ENCODE results near the gene CC2D2A.
"Not testable (repeated sequence)": the region's sequence is repeated elsewhere in the genome, so short reads cannot be mapped to it uniquely, and the experiment has no call there.

CC2D2A gene

GRCh38 chr4:15513545-15513944 lies 43.9 kb downstream of the CC2D2A start:
- no peak for DNase-seq (ENCODE audit: low spot score)
- FAIRE-seq: no peak

DNA sequence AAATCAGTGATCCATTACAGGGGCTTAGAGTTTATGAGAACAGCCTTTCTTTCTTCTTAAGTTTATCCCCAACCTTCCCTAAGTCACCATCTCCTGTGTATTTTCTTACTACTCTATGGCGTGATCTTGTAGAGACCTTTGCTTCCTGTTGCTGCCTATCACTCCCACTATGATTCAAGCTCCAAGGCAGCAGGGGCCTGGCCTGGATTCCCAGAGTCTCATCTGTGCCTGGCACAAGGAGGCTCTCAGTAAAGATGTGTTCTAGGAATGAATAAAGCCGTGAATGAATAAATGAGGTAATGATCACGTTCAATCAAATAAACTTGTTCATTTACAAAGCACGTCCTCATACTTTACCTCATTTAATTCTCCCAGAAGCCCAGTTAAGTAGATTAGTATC lies 45.4 kb downstream of the CC2D2A start:
- FAIRE-seq: no peak
- no peak for DNase-seq (ENCODE audit: low spot score)

DNA sequence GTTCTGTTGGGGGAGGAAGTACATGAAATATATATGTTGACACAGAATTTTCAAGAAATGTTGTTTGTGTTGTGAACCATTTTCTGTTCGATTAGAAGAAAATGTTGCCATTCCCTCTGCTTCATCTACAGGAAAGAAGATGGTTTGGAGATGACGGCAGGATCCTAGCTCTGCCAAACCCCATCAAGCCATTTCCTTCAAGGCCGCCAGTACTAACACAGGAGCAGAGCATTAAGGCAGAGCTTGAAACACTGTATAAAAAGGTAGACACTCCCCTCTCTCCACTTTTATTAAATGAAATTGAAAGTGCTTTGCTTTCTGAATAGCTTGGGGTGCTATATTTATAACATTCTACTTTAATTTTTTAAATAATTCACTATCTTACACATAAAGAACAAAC lies 46.8 kb downstream of the CC2D2A start:
- FAIRE-seq: no peak
- DNase-seq (ENCODE audit: low spot score): no peak

GRCh38 chr4:15517681-15518080 lies 48.0 kb downstream of the CC2D2A start:
- not testable (repeated sequence) for FAIRE-seq; DNase-seq (ENCODE audit: low spot score)

GRCh38 chr4:15521442-15522039 lies 51.9 kb downstream of the CC2D2A start:
- DNase-seq (ENCODE audit: low spot score) (no peak), FAIRE-seq (no peak)

GRCh38 chr4:15525080-15525479 lies 55.4 kb downstream of the CC2D2A start:
- DNase-seq (ENCODE audit: low spot score) (peak; percentile 12), FAIRE-seq (no peak)

GRCh38 chr4:15526924-15527592 lies 57.4 kb downstream of the CC2D2A start:
- no peak for DNase-seq (ENCODE audit: low spot score)
- no peak for FAIRE-seq

DNA sequence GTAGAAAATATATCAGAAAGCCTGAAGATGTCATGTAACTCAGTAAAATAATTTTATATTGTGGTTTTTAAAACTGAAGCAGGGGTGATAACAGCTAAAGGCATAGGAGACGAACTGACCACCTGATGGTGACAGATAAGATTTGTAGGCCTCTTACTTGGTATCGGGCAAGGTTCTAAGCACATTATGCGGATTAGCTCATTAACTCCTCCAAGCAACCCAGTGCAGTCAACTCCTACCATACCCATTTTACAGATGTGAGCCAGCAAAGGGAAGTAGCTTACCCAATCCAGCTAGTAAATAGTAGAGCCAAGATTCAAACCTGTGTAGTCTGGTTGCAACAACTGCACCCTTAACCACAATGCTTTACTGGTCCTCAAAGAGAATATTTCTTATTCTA lies 62.1 kb downstream of the CC2D2A start:
- no peak for FAIRE-seq
- DNase-seq (ENCODE audit: low spot score): no peak

DNA sequence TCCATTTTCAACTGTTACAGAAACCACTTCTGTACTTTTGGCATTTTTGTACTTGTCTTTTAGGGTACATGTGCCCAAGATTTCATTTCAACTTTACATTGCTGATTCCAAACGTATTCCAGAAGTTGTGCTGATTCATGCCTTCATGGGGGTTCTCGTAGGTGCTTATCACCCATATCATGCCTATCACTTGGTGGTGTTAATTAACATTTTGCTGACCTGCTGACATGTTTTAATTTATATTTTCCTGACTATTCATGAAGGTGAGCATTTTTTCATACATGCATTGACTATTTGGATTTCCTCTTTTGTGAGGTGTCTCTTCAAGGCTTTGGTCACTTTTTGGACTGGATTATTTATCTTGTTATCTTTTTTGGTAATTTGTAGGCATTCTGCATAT lies 64.1 kb downstream of the CC2D2A start:
- DNase-seq (ENCODE audit: low spot score) (no peak), FAIRE-seq (no peak)

DNA sequence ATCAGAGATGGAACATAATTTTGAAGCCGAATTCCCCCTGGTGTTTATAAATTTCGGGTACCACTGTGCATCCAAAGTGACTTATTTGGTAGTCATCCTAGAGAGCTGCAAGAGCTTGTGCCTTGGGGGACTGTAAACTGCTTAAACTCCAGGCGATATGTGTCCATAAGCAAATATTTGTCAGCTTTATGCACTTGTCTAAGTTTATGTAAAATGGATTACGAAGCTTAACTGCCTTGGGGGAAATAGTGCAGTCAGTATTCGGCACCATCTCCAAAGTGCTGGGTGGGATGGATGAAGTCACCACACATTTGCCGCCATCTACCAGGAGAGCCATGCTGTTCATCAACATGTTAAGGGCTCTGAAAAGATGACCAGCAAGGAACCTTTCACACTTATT lies 65.9 kb downstream of the CC2D2A start:
- DNase-seq (ENCODE audit: low spot score) (no peak), FAIRE-seq (no peak)

GRCh38 chr4:15536552-15537499 lies 67.1 kb downstream of the CC2D2A start:
- no peak for DNase-seq (ENCODE audit: low spot score)
- FAIRE-seq: no peak

DNA sequence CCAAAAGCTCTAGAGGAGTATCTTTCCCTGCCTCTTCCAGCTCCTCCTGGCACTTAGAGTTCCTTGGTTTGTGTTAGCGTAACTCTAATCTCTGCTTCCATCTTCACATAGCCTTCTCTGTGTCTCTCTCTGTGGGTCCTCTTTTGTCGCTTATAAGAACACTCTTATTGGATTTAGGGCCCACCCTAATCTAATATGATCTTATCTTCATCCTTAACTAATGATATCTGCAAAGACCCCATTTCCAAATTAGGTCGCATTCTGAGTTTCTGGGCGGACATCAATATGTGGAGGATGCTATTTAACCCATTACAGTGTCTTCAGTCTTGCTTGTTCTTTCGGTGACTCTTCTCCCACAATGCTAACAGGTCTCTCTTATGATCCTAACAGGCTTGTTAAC lies 72.3 kb downstream of the CC2D2A start:
- FAIRE-seq (no peak), DNase-seq (ENCODE audit: low spot score) (no peak)

DNA sequence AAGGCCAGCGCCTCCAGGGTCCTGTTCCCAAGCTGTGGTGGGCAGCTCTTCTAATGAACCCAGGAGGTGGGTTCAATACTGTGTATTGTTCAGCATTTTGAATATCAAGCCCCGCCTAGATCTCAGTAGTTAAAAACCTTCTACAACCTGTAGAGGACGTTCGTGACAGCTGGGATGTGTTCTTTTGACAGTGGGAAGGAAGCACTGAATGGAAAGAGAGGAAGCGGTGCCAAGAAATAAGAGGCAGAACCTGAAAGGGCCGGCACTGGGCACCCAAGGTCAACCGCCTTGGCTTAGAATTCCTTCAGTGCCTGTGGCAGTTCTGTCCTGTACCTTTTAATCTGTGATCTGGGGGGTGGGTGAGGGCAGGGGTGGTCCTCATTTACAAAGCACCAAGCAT lies 73.1 kb downstream of the CC2D2A start:
- FAIRE-seq (no peak), DNase-seq (ENCODE audit: low spot score) (no peak)

DNA sequence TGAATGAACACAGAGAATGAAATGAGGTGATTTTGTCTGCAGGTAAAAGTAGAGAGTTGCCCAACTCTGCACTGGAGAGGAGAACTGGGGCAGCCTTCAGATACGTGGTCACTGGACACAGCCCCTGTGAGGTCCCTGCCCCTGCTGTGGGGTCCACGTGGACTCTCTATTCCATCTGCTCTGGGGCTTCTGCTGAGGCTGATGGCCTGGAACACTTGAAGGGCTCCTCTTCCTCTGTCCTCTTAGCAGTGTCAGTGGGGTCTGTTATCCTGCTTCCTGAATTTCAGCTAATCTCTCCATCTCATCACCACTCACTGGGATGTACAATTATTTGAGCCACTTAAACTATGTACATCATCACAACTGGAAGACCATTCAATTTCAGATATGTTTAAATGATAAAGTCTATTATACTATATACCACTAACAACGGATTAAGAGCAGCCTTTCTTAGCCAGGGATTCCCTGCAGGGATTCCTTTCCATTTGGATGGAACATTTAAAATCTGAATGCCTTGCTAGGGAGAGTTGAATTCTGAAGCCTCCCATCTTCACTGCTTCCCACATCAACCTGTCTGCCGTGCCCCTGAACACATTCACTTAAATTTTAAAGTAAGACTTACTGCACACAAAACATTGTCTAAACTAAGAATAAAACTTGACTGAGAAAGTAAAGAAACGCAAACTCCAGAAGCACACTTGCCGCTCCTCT lies 74.0 kb downstream of the CC2D2A start:
- FAIRE-seq: no peak
- DNase-seq (ENCODE audit: low spot score): no peak

DNA sequence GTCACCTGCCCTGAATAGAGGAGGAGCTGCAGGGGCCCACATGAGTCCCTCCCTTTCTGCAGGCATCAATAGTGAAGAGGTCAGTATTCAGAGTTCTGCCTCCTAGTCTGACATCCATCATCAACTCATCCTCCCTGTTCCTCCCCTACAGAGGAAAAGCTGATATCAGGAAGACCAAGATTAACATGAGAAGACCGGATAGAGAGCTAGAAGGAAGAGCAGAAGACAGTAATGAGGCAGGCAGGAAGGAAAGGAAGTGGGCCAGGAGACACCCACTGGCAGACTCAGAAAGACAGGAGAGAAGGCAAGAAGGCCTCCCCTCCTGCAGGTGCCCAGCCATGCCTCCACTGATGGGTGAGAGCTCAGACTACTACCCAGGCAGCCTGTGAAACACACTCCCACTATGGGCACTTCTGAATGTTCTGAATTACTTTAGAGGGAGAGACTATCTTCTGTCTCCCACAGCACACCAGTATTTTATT lies 74.6 kb downstream of the CC2D2A start:
- FAIRE-seq (no peak), DNase-seq (ENCODE audit: low spot score) (no peak)

DNA sequence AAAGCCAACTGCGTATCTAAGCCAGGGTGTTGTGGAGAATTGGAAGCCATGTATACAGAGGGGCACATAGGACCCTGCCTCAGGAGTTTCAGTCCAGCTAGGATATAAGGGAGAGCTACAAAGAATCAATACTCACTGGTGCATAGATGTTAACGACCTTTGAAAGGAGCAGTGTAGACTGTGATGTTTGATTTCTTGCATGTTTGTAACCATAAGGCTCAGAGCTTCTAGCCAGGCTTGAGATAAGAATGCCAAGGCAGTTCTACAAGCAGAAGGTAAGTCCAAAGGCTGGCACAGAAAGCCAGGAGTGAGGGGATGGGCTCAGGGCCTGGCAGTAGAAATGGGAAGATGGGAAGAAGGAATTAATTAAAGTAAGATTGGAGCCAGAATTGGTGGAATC lies 75.7 kb downstream of the CC2D2A start:
- DNase-seq (ENCODE audit: low spot score) (no peak), FAIRE-seq (no peak)

DNA sequence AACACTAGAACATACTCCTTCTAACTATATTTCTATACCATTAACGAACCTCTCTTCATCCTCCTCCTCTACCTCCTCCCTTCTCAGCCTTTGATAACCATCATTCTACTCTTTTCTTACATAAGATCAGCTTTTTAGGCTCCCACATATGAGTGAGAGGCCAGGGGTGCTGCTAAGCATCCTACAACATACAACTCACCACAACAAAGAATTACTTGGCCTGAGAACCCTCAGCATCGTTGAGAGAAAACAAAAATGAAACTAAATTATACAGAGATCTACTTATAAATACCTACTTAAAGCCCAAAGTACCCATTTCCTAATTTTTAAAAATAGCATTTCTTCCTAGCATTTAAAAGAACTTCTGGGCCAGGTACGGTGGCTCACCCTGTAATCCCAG lies 77.7 kb downstream of the CC2D2A start:
- FAIRE-seq: no peak
- no peak for DNase-seq (ENCODE audit: low spot score)

DNA sequence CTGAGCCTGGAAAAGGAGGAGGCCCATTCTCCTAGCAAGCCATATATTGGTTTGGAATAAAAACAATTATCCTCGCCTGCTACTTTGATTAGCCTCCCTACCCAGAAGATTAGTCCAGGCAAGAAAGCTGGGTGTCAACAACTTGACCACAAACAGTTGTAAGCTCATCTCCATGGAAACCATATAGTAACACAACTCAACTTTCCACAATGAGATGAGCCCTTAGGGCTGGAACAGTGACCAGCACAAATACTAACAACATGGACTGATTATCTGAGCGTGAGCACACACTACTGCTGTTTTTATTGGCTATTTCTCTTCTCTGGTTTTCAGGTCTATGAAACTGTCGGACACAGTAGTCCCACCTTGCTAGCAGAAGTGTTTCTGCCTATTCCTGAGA lies 80.8 kb downstream of the CC2D2A start:
- FAIRE-seq: no peak
- DNase-seq (ENCODE audit: low spot score): no peak

DNA sequence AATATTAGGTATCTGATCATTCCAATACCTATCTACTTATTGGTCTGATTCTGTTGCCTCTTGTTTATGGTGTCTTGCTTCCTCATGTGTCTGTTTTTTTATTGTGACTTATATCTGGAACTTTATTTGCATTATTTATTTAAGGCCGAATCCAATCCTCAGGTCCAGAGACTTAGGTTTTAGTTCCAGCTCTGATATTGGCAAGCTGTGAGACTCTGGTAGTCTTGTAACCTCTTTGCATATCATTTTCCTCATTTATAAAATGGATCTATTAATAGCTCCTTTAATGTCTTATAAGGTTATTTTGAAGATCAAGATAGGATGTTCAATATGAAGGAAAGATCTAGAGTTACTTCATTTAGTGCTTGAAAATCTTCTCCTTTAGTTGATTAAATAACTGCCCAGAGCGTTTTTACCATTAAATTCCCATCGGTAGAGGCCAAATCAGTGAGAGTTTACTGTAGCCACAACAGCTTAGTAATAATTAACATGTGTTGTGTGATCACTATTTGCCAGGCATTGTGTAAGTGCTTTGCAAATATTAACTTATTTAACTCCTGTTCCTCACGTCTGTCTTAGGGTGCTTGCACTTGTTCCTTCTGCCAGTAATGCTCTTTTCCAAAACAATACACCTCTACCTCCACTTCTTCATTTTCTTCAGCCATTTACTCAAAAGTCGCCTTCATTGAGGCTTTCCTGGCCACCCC lies 82.2 kb downstream of the CC2D2A start:
- DNase-seq (ENCODE audit: low spot score) (no peak), FAIRE-seq (no peak)

DNA sequence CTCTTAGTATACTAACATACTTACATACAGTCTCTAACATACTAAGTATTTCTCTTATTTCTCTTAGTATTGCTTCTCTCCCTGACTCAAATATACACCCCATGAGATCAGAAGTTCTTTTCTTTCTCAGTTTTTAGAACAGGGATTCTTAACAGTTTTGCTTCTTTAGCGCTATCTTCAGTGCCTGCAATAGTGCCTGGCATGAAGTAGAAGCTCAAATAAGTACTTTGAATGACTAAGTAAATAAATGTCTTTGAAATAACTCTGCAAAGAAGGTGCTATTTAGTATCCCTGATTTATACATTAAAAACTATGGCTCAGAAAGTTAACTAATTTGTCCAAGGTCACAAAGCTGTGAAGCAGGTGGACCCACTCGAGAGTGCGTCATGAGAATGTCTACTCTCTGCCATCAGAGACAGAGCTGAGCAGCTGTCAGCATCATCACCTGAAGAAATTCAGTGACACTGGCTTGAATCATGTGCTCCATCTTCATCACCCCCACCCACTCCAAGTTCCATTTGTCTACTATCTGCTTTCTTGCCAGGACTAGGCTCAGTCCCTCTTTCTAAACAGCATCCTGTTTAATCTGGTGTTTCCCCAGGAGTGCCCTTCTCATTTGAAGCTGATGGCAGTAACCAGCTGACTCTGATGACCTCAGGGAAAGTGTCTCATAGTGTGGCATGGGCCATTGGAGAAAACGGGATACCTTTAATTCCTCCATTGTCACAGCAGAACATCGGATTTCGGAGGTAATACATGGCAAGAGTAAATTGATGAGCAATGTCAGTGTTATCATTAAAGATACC lies 83.1 kb downstream of the CC2D2A start:
- FAIRE-seq (no peak), DNase-seq (ENCODE audit: low spot score) (no peak)
